ENCODE data around the gene PLA2G6. TPM values are rescaled to one million over a fixed set of nuclear protein-coding genes. Genes with fewer than 3 reads are reported as not detected.

Gene PLA2G6
- total RNA-seq, 2 experiments from 2014 or later: 52.4 to 53.6 TPM

GRCh38 chr22:38067028-38067415 is 114.6 kb downstream of the PLA2G6 start:
- Mint-ChIP-seq H3K4me3 (no peak overlapping the region), H3K27ac (no peak overlapping the region), H3K9me3 (no peaks in the 10 kb centered on the region), H3K4me1 (ENCODE audit: low read depth) (no peaks in the 10 kb centered on the region), H3K27me3 (no peaks in the 10 kb centered on the region), H3K36me3 (ENCODE audit: low read depth) (peaks cover 11% of the 10 kb centered on the region)
- DNase-seq (no peak), ATAC-seq (no peak)
- ChIA-PET CTCF (interaction anchor here (1.0 to 4.1 kb wide), 2 partner anchors 13 to 15 kb away, joined by 3 to 25 read pairs; no protein-coding TSS in a partner anchor), POLR2A (no interaction called here)
- intact Hi-C loops (cut with micrococcal nuclease): no loop called here
- no peak for TF ChIP-seq CTCF (IDR thresholded peaks at IDR 0.05)

GRCh38 chr22:38066381-38067027 is 115.1 kb downstream of the PLA2G6 start:
- CTCF ChIA-PET: interaction anchor here (1.4 kb wide), 1 partner anchor 15 kb away, joined by 5 read pairs; no protein-coding TSS in a partner anchor
- Mint-ChIP-seq H3K27ac (no peak overlapping the region), H3K36me3 (ENCODE audit: low read depth) (peaks cover 14% of the 10 kb centered on the region), H3K4me3 (no peak overlapping the region), H3K4me1 (ENCODE audit: low read depth) (no peaks in the 10 kb centered on the region), H3K27me3 (no peaks in the 10 kb centered on the region), H3K9me3 (no peaks in the 10 kb centered on the region)
- POLR2A ChIA-PET: interaction anchor here (0.6 kb wide), 1 partner anchor 9 kb away, joined by 4 read pairs; the partner anchor contains the start of gene PICK1
- no peak for ATAC-seq
- no peak for DNase-seq
- no peak for TF ChIP-seq CTCF (IDR thresholded peaks at IDR 0.05)
- intact Hi-C loops (cut with micrococcal nuclease): no loop called here

GRCh38 chr22:38065539-38065938 is 116.1 kb downstream of the PLA2G6 start:
- intact Hi-C loops (cut with micrococcal nuclease): no loop called here
- Mint-ChIP-seq H3K27me3 (no peaks in the 10 kb centered on the region), H3K9me3 (no peaks in the 10 kb centered on the region), H3K36me3 (ENCODE audit: low read depth) (peaks cover 15% of the 10 kb centered on the region), H3K4me3 (no peak overlapping the region), H3K4me1 (ENCODE audit: low read depth) (no peaks in the 10 kb centered on the region), H3K27ac (no peak overlapping the region)
- CTCF ChIA-PET: interaction anchor here (1.4 kb wide), 1 partner anchor 14 kb away, joined by 5 read pairs; no protein-coding TSS in a partner anchor
- TF ChIP-seq CTCF (IDR thresholded peaks at IDR 0.05): no peak
- ATAC-seq (no peak), DNase-seq (no peak)
- POLR2A ChIA-PET: interaction anchor here (1.0 kb wide), 1 partner anchor 225 kb away, joined by 3 read pairs; no protein-coding TSS in a partner anchor

- Mint-ChIP-seq H3K9me3 (no peaks in the 10 kb centered on the region), H3K27me3 (no peaks in the 10 kb centered on the region), H3K27ac (no peak overlapping the region), H3K4me3 (no peak overlapping the region), H3K4me1 (ENCODE audit: low read depth) (peaks cover 6% of the 10 kb centered on the region), H3K36me3 (ENCODE audit: low read depth) (peaks cover 10% of the 10 kb centered on the region)
- CTCF ChIA-PET: no interaction called here
- POLR2A ChIA-PET: interaction anchor here (0.7 kb wide), 1 partner anchor 854 kb away, joined by 4 read pairs; no protein-coding TSS in a partner anchor
- intact Hi-C loops (cut with micrococcal nuclease): no loop called here
- no peak for DNase-seq
- TF ChIP-seq CTCF (IDR thresholded peaks at IDR 0.05): no peak
- ATAC-seq: no peak
These were observed 118.8 kb downstream of the PLA2G6 start for GRCh38 chr22:38062791-38063190.

Other genes starting within 250 kb of the PLA2G6 start
- gene C22orf23, start 228.2 kb downstream of the PLA2G6 start, total RNA-seq: not detected
- gene POLR2F, start 228.1 kb downstream of the PLA2G6 start, total RNA-seq: 10 to 100 TPM; 82.2 to 85.4 TPM
- gene SOX10, start 197.3 kb downstream of the PLA2G6 start, total RNA-seq: not detected
- gene PICK1, start 124.4 kb downstream of the PLA2G6 start, total RNA-seq: 10 to 100 TPM; 13.9 to 14.9 TPM
- gene SLC16A8, start 97.6 kb downstream of the PLA2G6 start, total RNA-seq: not detected
- gene BAIAP2L2, start 71.1 kb downstream of the PLA2G6 start, total RNA-seq: under 1 TPM; 0.61 to 0.67 TPM
- gene MAFF, start 20.2 kb upstream of the PLA2G6 start, total RNA-seq: 10 to 100 TPM; 12.5 to 13.7 TPM
- 10 to 100 TPM; 15.7 to 16.8 TPM for gene TMEM184B, start 91.2 kb upstream of the PLA2G6 start, total RNA-seq
- gene CSNK1E, start 135.6 kb upstream of the PLA2G6 start, total RNA-seq: 100 to 1,000 TPM; 123 TPM

Measured in activated CD8-positive, alpha-beta T cell treated with anti-CD3 and anti-CD28 coated beads for 36 hours (primary cell).